GM12874 (cell line): ENCODE results near the gene TYROBP.

ENCODE experiments used
- TF ChIP-seq, protein P1 (sequence below): IDR thresholded peaks from 2 replicates; pipeline ENCODE4 v1.5.1; 2011; ENCODE audit warnings: low read depth, mild to moderate bottlenecking, control low read depth, low read length, moderate library complexity; ENCODE audit not compliant: insufficient read depth

Gene TYROBP

GRCh38 chr19:35861640-35862160, 46.4 kb downstream of the TYROBP start:
- TF ChIP-seq, protein P1, sequence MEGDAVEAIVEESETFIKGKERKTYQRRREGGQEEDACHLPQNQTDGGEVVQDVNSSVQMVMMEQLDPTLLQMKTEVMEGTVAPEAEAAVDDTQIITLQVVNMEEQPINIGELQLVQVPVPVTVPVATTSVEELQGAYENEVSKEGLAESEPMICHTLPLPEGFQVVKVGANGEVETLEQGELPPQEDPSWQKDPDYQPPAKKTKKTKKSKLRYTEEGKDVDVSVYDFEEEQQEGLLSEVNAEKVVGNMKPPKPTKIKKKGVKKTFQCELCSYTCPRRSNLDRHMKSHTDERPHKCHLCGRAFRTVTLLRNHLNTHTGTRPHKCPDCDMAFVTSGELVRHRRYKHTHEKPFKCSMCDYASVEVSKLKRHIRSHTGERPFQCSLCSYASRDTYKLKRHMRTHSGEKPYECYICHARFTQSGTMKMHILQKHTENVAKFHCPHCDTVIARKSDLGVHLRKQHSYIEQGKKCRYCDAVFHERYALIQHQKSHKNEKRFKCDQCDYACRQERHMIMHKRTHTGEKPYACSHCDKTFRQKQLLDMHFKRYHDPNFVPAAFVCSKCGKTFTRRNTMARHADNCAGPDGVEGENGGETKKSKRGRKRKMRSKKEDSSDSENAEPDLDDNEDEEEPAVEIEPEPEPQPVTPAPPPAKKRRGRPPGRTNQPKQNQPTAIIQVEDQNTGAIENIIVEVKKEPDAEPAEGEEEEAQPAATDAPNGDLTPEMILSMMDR = no peak

DNA sequence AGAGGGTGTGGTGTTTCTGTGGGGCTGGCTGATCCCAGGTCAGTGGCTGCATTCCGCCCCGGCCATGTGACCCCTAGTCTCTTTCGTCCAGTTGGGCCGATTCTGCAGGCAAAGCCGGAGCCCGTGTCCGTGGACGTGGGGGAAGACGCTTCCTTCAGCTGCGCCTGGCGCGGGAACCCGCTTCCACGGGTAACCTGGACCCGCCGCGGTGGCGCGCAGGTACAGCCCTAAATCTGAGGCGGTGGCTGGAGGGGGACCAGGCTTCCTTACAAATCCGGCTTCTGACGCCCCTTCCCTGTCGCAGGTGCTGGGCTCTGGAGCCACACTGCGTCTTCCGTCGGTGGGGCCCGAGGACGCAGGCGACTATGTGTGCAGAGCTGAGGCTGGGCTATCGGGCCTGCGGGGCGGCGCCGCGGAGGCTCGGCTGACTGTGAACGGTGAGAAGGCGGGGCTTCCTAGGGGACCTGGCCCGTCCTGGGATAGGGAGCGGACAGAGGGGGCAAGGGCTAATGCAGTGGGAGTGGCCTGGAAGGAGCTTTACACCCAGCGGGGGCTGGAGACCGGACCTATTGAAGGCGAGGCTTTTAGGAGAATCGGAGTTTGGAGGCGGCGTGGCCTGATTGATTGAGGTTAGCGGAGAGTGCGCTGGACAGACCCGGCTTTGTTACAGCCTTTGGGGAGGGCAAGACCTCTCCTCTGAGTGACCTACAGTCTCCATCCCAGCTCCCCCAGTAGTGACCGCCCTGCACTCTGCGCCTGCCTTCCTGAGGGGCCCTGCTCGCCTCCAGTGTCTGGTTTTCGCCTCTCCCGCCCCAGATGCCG, 47.1 kb downstream of the TYROBP start:
- TF ChIP-seq, protein P1 = no peak

- TF ChIP-seq, protein P1 = no peak
These were observed 47.7 kb downstream of the TYROBP start for GRCh38 chr19:35860436-35860817.

- TF ChIP-seq, protein P1 = no peak
These were observed 48.7 kb downstream of the TYROBP start for GRCh38 chr19:35859414-35859813.

GRCh38 chr19:35858311-35858710, 49.8 kb downstream of the TYROBP start:
- TF ChIP-seq, protein P1 = no peak

- TF ChIP-seq, protein P1 = no peak
These were observed 51.4 kb downstream of the TYROBP start, which contains the start of gene KIRREL2 for GRCh38 chr19:35856546-35857149. KIRREL2 (plus strand) TSS chr19:35856911; CDS start chr19:35857120, 209 bp downstream.
